GM21737 (cell line): ENCODE data around the gene RBM47.
"Not testable (repeated sequence)": the region's sequence is repeated elsewhere in the genome, so short reads cannot be mapped to it uniquely, and the experiment has no call there.

ENCODE experiments used
- ATAC-seq: cut with Tn5 transposase; IDR thresholded peaks from one replicate; pipeline ENCODE4 v1.9.1; 2021; ENCODE audit warnings: mild to moderate bottlenecking, moderate library complexity; ENCODE audit not compliant: unreplicated experiment

RBM47 gene

GRCh38 chr4:40418430-40419230 lies 211.0 kb downstream of the RBM47 start:
- no peak for ATAC-seq

- no peak for ATAC-seq
Observed at GRCh38 chr4:40417941-40418340, 211.7 kb downstream of the RBM47 start.

GRCh38 chr4:40414673-40415072 lies 215.0 kb downstream of the RBM47 start:
- no peak for ATAC-seq

GRCh38 chr4:40412866-40413795 lies 216.5 kb downstream of the RBM47 start:
- ATAC-seq: no peak

GRCh38 chr4:40412388-40412787 lies 217.3 kb downstream of the RBM47 start:
- no peak for ATAC-seq

GRCh38 chr4:40409835-40410234 lies 219.8 kb downstream of the RBM47 start:
- no peak for ATAC-seq

GRCh38 chr4:40407468-40407867 lies 222.2 kb downstream of the RBM47 start:
- not testable (repeated sequence) for ATAC-seq

- no peak for ATAC-seq
Observed at GRCh38 chr4:40406340-40406739, 223.3 kb downstream of the RBM47 start.

GRCh38 chr4:40405193-40405592 lies 224.5 kb downstream of the RBM47 start:
- no peak for ATAC-seq

- no peak for ATAC-seq
Observed at GRCh38 chr4:40403081-40403480, 226.6 kb downstream of the RBM47 start.

- ATAC-seq: no peak
Observed at GRCh38 chr4:40402556-40402955, 227.1 kb downstream of the RBM47 start.

- no peak for ATAC-seq
Observed at GRCh38 chr4:40401631-40402030, 228.0 kb downstream of the RBM47 start.

- no peak for ATAC-seq
Observed at GRCh38 chr4:40401096-40401495, 228.6 kb downstream of the RBM47 start.

- no peak for ATAC-seq
Observed at GRCh38 chr4:40399578-40399977, 230.1 kb downstream of the RBM47 start.

GRCh38 chr4:40395908-40396793 lies 233.5 kb downstream of the RBM47 start:
- ATAC-seq: no peak

GRCh38 chr4:40395166-40395900 lies 234.3 kb downstream of the RBM47 start:
- no peak for ATAC-seq

- ATAC-seq: no peak
Observed at GRCh38 chr4:40394236-40394635, 235.4 kb downstream of the RBM47 start.

- ATAC-seq: not testable (repeated sequence)
Observed at GRCh38 chr4:40392241-40392640, 237.4 kb downstream of the RBM47 start.

- no peak for ATAC-seq
Observed at GRCh38 chr4:40389986-40390385, 239.7 kb downstream of the RBM47 start.

GRCh38 chr4:40388239-40388638 lies 241.4 kb downstream of the RBM47 start:
- no peak for ATAC-seq
